ENCODE results near the gene FNDC4. TPM values are rescaled to one million over a fixed set of nuclear protein-coding genes. Genes with fewer than 3 reads are reported as not detected.

FNDC4 gene
- total RNA-seq, 2 experiments from 2014 or later: not detected

GRCh38 chr2:27537287-27537686 lies 42.3 kb upstream of the FNDC4 start:
- intact Hi-C loops (cut with micrococcal nuclease; ENCODE audit: unreplicated experiment): no loop called here
- no peaks in the 10 kb centered on the region for H3K9me3 ChIP-seq (ENCODE audit: low read length)
- DNase-seq (ENCODE audit: low spot score): no peak
- no peaks in the 10 kb centered on the region for H4K20me1 ChIP-seq (ENCODE audit: insufficient read depth, low read length)
- no peak for TF ChIP-seq CTCF (conservative IDR thresholded peaks at IDR 0.05; ENCODE audit: low read length)
- no peak for TF ChIP-seq EZH2phosphoT487 (IDR thresholded peaks at IDR 0.05; ENCODE audit: borderline replicate concordance, low read depth, low read length)
- no peaks in the 10 kb centered on the region for H3K4me1 ChIP-seq (ENCODE audit: insufficient read depth, low read length, poor library complexity, severe bottlenecking)
- H3K36me3 ChIP-seq (ENCODE audit: insufficient read depth, low read length): no peaks in the 10 kb centered on the region
- no TSS peak for BruUV-seq (replicated peaks)
- ChIA-PET CTCF (ENCODE audit: unreplicated experiment) (no interaction called here), POLR2A (interaction anchor here (0.5 to 0.6 kb wide), 2 partner anchors 67 to 714 kb away, joined by 4 to 5 read pairs; no protein-coding TSS in a partner anchor)
- no peak overlapping the region for H3K4me2 ChIP-seq (ENCODE audit: low read length)
- H3K27ac ChIP-seq (ENCODE audit: low read depth, low read length, poor library complexity, severe bottlenecking): no peak overlapping the region
- no peak overlapping the region for H2AFZ ChIP-seq (ENCODE audit: low read length)
- H3K79me2 ChIP-seq (ENCODE audit: insufficient read depth, low read depth, low read length): no peaks in the 10 kb centered on the region
- no peaks in the 10 kb centered on the region for H3K9me2 ChIP-seq (ENCODE audit: insufficient read depth, low read length)
- H3K4me3 ChIP-seq (ENCODE audit: low read depth, low read length, poor library complexity, severe bottlenecking): no peak overlapping the region

DNA sequence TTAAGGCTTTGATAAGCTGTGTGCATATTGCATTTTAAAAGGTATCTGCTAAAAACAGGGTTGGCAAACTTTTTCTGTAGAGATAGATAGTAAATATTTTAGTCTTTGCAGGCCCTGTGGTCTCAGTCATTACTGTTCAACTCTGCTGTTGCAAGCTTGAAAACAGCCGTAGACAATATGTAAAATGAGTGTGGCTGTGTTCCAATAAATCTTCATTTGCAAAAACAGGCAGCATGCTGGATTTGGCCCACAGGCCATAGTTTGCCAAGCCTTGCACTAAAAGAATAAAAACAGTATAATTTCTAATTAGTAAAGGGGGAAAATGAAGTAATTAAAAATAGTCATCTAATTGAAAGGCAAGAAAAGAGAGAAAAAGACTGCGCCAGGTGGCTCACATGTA lies 37.0 kb upstream of the FNDC4 start:
- Histone ChIP-seq H2AFZ (ENCODE audit: low read length) (no peak overlapping the region), H3K9me3 (ENCODE audit: low read length) (no peaks in the 10 kb centered on the region), H3K4me2 (ENCODE audit: low read length) (no peak overlapping the region), H4K20me1 (ENCODE audit: insufficient read depth, low read length) (no peaks in the 10 kb centered on the region), H3K9me2 (ENCODE audit: insufficient read depth, low read length) (no peaks in the 10 kb centered on the region), H3K4me3 (ENCODE audit: low read depth, low read length, poor library complexity, severe bottlenecking) (no peak overlapping the region), H3K4me1 (ENCODE audit: insufficient read depth, low read length, poor library complexity, severe bottlenecking) (no peaks in the 10 kb centered on the region), H3K27ac (ENCODE audit: low read depth, low read length, poor library complexity, severe bottlenecking) (no peak overlapping the region), H3K79me2 (ENCODE audit: insufficient read depth, low read depth, low read length) (no peaks in the 10 kb centered on the region), H3K36me3 (ENCODE audit: insufficient read depth, low read length) (no peaks in the 10 kb centered on the region)
- no peak for DNase-seq (ENCODE audit: low spot score)
- POLR2A ChIA-PET: no interaction called here
- no TSS peak for BruUV-seq (replicated peaks)
- intact Hi-C loops (cut with micrococcal nuclease; ENCODE audit: unreplicated experiment): no loop called here
- CTCF ChIA-PET (ENCODE audit: unreplicated experiment): no interaction called here
- no peak for TF ChIP-seq CTCF (conservative IDR thresholded peaks at IDR 0.05; ENCODE audit: low read length)
- no peak for TF ChIP-seq EZH2phosphoT487 (IDR thresholded peaks at IDR 0.05; ENCODE audit: borderline replicate concordance, low read depth, low read length)

DNA sequence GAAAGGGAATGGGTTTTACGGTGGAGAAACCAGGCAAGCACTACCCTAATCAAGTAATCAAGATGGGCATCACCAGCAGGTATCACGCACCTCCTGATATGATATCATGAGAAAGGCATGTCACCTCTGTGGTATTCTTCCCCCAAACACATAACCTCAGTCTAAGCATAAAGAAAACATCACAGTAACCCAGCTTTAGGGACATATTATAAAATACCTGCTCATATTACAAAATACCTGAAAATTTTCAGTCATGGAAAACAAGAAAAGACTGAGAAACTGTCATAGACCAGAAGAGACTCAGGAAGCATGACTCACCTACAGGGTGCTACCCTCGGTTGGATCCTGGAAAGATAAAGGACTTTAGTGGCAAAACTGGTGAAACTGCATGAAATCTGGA lies 32.2 kb upstream of the FNDC4 start:
- no peaks in the 10 kb centered on the region for H3K9me2 ChIP-seq (ENCODE audit: insufficient read depth, low read length)
- ChIA-PET CTCF (ENCODE audit: unreplicated experiment) (no interaction called here), POLR2A (interaction anchor here (0.6 kb wide), 1 partner anchor 186 kb away, joined by 4 read pairs; no protein-coding TSS in a partner anchor)
- no peak for TF ChIP-seq CTCF (conservative IDR thresholded peaks at IDR 0.05; ENCODE audit: low read length)
- no peak for TF ChIP-seq EZH2phosphoT487 (IDR thresholded peaks at IDR 0.05; ENCODE audit: borderline replicate concordance, low read depth, low read length)
- BruUV-seq (replicated peaks): no TSS peak
- no peak overlapping the region for H3K27ac ChIP-seq (ENCODE audit: low read depth, low read length, poor library complexity, severe bottlenecking)
- H3K36me3 ChIP-seq (ENCODE audit: insufficient read depth, low read length): no peaks in the 10 kb centered on the region
- no peak overlapping the region for H3K4me3 ChIP-seq (ENCODE audit: low read depth, low read length, poor library complexity, severe bottlenecking)
- no peak overlapping the region for H3K4me2 ChIP-seq (ENCODE audit: low read length)
- no peaks in the 10 kb centered on the region for H3K9me3 ChIP-seq (ENCODE audit: low read length)
- no peaks in the 10 kb centered on the region for H3K4me1 ChIP-seq (ENCODE audit: insufficient read depth, low read length, poor library complexity, severe bottlenecking)
- no peak overlapping the region for H2AFZ ChIP-seq (ENCODE audit: low read length)
- no peaks in the 10 kb centered on the region for H3K79me2 ChIP-seq (ENCODE audit: insufficient read depth, low read depth, low read length)
- intact Hi-C loops (cut with micrococcal nuclease; ENCODE audit: unreplicated experiment): no loop called here
- H4K20me1 ChIP-seq (ENCODE audit: insufficient read depth, low read length): no peaks in the 10 kb centered on the region
- no peak for DNase-seq (ENCODE audit: low spot score)

Measured in OCI-LY7 (cell line).